Measurements from ENCODE around the gene SESN1.
A peak's percentile ranks its signal among the peaks of the same experiment; 100 is the strongest.

SESN1 gene

DNA sequence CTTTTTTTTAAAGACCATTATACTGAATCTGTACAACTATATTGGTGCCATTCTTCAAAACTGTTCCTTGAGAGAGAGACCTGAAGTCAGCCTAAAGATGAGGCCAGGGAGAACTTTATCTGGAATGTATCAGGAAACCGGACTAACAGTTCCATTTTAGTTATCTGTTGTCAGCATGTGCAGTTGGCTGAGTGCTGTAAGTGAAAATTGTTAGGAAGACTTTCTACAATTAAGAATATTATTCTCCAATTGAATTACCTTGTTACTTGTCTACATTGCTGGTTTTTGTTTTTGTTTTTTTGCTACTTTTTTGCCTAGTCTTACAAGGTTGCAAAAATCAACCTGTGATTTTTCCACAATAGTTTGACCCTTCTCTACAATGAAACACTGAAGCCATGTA lies 8.1 kb upstream of the SESN1 start:
- no peak overlapping the region for H3K9ac ChIP-seq (ENCODE audit: insufficient read length)
- no peaks in the 10 kb centered on the region; the same call in 1 of the 2 replicates for H3K9me3 ChIP-seq (ENCODE audit: low read depth, low read length)
- no peak overlapping the region for H3K4me3 ChIP-seq
- TF ChIP-seq EZH2 (IDR thresholded peaks at IDR 0.05) (no peak), POLR2AphosphoS5 (IDR thresholded peaks at IDR 0.05; ENCODE audit: borderline replicate concordance, low read depth, low read length) (no peak), FOXP2 (optimal IDR thresholded peaks at IDR 0.05; ENCODE audit: control extremely low read depth, extremely low read length, insufficient read depth) (no peak)
- peaks cover 17% of the 10 kb centered on the region for H3K36me3 ChIP-seq (ENCODE audit: insufficient read depth, low read length)
- no peak for DNase-seq (ENCODE audit: low read depth, low spot score)
- H3K27ac ChIP-seq = no peak overlapping the region

DNA sequence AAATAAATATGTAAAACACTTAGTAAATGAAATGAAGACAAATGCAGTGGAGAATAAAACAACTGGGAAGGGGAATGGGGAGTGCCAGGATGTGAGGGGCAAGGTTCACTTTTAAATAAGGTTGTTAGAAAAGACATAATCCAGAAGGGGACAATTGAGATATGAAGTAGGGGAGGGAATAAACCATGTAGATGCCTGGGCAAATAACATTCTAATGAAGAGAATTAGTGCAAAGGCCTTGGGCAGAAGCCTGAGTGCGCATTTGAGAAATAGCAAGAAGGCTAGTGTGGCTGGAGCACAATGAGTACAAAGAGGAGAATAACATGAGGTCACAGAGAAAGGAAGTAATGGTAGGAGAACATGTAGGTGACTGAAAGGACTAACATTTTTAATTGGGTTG lies 3.0 kb upstream of the SESN1 start:
- Histone ChIP-seq H3K9me3 (ENCODE audit: low read depth, low read length) (no peaks in the 10 kb centered on the region), H3K9ac (ENCODE audit: insufficient read length) (no peak overlapping the region), H3K36me3 (ENCODE audit: insufficient read depth, low read length) (peaks cover 12% of the 10 kb centered on the region), H3K4me3 (no peak overlapping the region), H3K27ac (no peak overlapping the region)
- DNase-seq (ENCODE audit: low read depth, low spot score) = no peak
- TF ChIP-seq POLR2AphosphoS5 (IDR thresholded peaks at IDR 0.05; ENCODE audit: borderline replicate concordance, low read depth, low read length) = no peak
- no peak for TF ChIP-seq EZH2 (IDR thresholded peaks at IDR 0.05)
- no peak for TF ChIP-seq FOXP2 (optimal IDR thresholded peaks at IDR 0.05; ENCODE audit: control extremely low read depth, extremely low read length, insufficient read depth)

DNA sequence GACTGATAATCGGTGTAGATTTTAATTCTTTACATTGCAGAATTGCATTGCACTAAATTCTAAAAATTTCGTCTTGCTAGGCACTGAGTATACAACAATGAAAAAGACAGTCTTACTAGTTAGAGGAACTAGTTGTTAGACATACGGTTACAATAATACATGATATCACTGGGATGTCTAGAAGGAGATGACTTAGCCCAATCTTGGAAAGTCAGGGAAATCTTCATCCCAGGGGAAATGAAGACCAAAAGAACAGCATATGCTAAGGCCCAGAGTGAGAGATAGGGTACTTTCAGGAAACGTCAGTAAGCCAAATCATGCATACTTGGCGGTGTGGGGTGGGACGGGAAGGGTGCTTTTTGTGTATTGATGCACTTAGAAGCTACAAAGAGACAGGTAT lies 1.6 kb upstream of the SESN1 start:
- TF ChIP-seq EZH2 (IDR thresholded peaks at IDR 0.05) = no peak
- TF ChIP-seq FOXP2 (optimal IDR thresholded peaks at IDR 0.05; ENCODE audit: control extremely low read depth, extremely low read length, insufficient read depth) = no peak
- no peak for TF ChIP-seq POLR2AphosphoS5 (IDR thresholded peaks at IDR 0.05; ENCODE audit: borderline replicate concordance, low read depth, low read length)
- Histone ChIP-seq H3K27ac (no peak overlapping the region), H3K4me3 (peak overlapping the region; percentile 96), H3K36me3 (ENCODE audit: insufficient read depth, low read length) (peaks cover 5% of the 10 kb centered on the region), H3K9me3 (ENCODE audit: low read depth, low read length) (no peaks in the 10 kb centered on the region), H3K9ac (ENCODE audit: insufficient read length) (peak overlapping the region; percentile 86)
- DNase-seq (ENCODE audit: low read depth, low spot score) = no peak

DNA sequence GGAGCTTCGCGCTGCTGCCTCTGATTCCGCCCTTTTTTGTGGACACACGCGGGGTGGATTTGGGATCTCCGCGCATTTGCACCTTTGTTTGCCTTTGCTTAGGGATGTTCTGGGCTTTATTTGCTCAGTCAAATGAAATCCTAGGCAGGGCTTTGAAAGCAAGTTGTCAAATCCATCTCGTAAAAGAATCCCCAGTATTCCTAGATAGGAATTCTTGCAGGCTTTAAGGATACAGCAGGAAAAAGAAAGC lies 1.1 kb upstream of the SESN1 start:
- peak overlapping the region; percentile 86 for H3K9ac ChIP-seq (ENCODE audit: insufficient read length)
- no peaks in the 10 kb centered on the region for H3K9me3 ChIP-seq (ENCODE audit: low read depth, low read length)
- peak overlapping the region; percentile 94; the same call in 1 of the 2 replicates for H3K27ac ChIP-seq
- TF ChIP-seq POLR2AphosphoS5 (IDR thresholded peaks at IDR 0.05; ENCODE audit: borderline replicate concordance, low read depth, low read length) = no peak
- no peak for DNase-seq (ENCODE audit: low read depth, low spot score)
- H3K36me3 ChIP-seq (ENCODE audit: insufficient read depth, low read length) = peaks cover 5% of the 10 kb centered on the region
- peak overlapping the region; percentile 96 for H3K4me3 ChIP-seq

DNA sequence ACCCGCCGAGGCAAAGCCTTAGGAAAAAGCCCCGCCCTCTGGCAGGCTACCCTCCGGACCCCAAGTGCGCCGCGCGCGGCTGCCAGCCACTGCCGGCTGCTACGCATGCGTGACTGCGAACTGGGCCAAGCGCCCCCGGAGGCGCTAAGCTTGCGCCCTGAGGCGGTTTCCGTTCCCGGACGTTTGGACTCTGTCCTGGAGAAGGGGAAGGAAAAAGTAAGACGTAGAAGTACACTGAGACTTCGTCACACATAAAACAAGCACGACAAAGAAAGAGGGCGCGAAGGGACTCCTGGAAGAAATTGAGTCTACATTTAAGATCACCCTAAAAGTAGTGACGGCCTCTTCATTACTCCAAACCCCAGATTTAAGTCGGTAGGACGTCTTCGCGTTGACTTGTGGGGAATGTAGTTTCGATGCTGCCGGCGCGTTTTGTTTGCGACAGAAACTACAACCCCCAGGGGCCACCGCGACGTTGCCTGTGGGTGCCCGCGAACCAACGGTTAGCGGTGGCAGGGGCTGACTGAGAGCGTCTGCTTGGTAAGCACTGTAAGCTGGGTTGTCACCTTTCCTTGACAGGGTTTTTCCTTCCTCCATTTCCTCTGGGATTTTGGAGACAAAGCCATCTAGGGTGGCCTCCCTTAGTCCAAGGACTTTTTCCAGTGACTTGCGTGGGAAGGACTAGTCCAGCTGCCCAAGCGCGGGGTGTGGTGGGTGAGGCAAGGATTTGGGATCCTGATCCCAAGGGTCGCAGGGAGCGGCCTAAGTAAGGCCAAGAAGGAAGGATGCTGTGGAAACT lies 589 bp upstream of the SESN1 start, which contains the start of gene CEP57L1:
Gene CEP57L1, plus strand, starts transcription at position 472 of the 799 bp plus-strand sequence. CDS start 49,715 bp downstream, outside the sequence.
- H3K36me3 ChIP-seq (ENCODE audit: insufficient read depth, low read length) = peaks cover 5% of the 10 kb centered on the region
- peak; percentile 93 for TF ChIP-seq POLR2AphosphoS5 (IDR thresholded peaks at IDR 0.05; ENCODE audit: borderline replicate concordance, low read depth, low read length)
- TF ChIP-seq FOXP2 (optimal IDR thresholded peaks at IDR 0.05; ENCODE audit: control extremely low read depth, extremely low read length, insufficient read depth) = no peak
- H3K9me3 ChIP-seq (ENCODE audit: low read depth, low read length) = no peaks in the 10 kb centered on the region
- H3K9ac ChIP-seq (ENCODE audit: insufficient read length) = peak within 1 kb of the TSS; percentile 86
- DNase-seq (ENCODE audit: low read depth, low spot score) = peak; percentile 89
- peak within 1 kb of the TSS; percentile 96 for H3K4me3 ChIP-seq
- peak within 1 kb of the TSS; percentile 94 for H3K27ac ChIP-seq

DNA sequence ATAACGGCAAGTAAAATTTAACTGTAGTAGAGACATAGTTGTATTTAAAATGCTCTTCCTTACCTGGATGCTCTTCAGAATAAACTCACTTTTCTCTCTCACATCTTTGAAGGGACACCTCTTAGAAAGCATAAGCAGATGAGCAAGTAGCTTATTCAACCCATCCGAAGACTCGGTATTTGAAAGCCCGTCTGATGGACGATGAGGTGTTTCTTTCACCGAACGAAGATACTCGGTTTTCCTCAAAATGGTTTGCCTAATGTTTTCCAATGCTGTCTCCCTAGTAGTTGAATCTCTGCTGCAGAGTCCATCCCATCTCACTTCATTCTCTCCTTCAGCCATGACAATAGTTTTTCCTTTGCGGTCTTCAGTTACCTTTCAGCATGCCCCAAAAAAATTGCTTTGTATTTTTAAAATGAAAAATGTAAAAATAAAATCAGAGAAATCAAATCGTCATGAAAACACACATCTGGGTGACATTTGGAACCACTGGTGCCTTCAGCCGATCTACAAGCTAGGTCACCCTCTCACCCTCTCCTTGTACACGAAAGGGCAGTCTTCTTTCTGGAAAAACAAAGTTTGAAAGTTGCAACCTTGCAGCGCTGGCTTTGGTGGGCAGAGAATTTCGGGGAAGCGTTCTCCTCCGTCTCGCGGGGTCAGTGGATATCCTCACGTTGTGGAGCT lies 772 bp downstream of the SESN1 start:
- Histone ChIP-seq H3K27ac (no peak overlapping the region), H3K9me3 (ENCODE audit: low read depth, low read length) (no peaks in the 10 kb centered on the region), H3K9ac (ENCODE audit: insufficient read length) (peak overlapping the region; percentile 77), H3K4me3 (peak overlapping the region; percentile 96), H3K36me3 (ENCODE audit: insufficient read depth, low read length) (no peaks in the 10 kb centered on the region)
- TF ChIP-seq FOXP2 (optimal IDR thresholded peaks at IDR 0.05; ENCODE audit: control extremely low read depth, extremely low read length, insufficient read depth) (no peak), POLR2AphosphoS5 (IDR thresholded peaks at IDR 0.05; ENCODE audit: borderline replicate concordance, low read depth, low read length) (no peak), EZH2 (IDR thresholded peaks at IDR 0.05) (no peak)
- no peak for DNase-seq (ENCODE audit: low read depth, low spot score)

DNA sequence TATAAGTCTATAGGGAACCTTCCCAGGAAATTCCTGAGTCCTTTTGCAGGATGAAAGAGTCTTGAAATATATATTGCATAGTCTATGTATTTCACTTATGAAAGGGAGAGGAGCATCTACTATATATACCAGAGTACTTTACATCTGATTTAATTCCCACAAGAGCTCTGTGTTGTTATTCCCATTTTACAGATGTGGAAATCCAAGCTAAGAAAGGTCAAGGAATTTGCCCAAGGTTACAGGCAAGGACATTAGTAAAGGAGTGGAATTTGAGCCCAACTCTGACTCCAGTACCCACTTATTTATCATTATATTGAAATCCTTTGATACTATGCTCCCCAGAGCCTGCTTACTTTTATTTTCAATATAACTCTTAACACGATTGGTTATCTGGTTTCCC lies 2.6 kb downstream of the SESN1 start:
- DNase-seq (ENCODE audit: low read depth, low spot score) = no peak
- Histone ChIP-seq H3K27ac (no peak overlapping the region), H3K9me3 (ENCODE audit: low read depth, low read length) (no peaks in the 10 kb centered on the region), H3K9ac (ENCODE audit: insufficient read length) (peak overlapping the region; percentile 77), H3K36me3 (ENCODE audit: insufficient read depth, low read length) (no peaks in the 10 kb centered on the region), H3K4me3 (peak overlapping the region; percentile 96)
- TF ChIP-seq FOXP2 (optimal IDR thresholded peaks at IDR 0.05; ENCODE audit: control extremely low read depth, extremely low read length, insufficient read depth) (no peak), POLR2AphosphoS5 (IDR thresholded peaks at IDR 0.05; ENCODE audit: borderline replicate concordance, low read depth, low read length) (no peak), EZH2 (IDR thresholded peaks at IDR 0.05) (no peak)

DNA sequence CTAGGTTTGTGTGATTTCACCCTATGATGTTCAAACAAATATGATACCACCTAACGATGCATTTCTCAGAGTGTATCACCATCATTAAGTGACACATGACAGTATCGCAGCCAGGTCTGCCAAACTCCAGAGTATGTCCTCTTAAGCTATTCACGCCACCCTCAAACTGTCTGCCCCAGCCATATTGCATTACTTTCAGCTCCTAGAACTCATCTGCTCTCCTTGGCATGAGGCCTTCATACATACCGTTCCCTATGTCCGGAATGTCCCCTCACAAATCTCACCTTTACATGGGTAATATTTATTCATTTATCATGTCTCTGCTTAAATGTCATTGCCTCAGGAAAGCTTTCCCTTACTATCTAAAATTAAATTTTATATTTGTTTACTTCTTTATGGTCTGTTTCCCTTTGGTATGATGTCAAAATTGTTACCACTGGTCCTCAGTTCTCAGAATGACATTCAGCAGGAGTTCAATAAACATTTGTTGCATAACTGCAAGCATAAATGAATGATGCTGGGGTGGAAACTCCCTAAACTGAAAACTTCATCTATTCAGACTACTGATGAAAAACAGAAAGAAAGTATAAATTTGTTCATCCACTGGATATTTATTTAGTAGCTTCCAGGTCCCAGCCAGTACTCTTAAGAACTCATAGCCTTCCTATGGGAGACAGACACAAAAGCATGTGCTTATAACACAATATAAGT lies 3.2 kb downstream of the SESN1 start:
- H3K4me3 ChIP-seq = peak overlapping the region; percentile 96
- H3K27ac ChIP-seq = no peak overlapping the region
- TF ChIP-seq POLR2AphosphoS5 (IDR thresholded peaks at IDR 0.05; ENCODE audit: borderline replicate concordance, low read depth, low read length) = no peak
- no peaks in the 10 kb centered on the region for H3K9me3 ChIP-seq (ENCODE audit: low read depth, low read length)
- H3K9ac ChIP-seq (ENCODE audit: insufficient read length) = no peak overlapping the region
- no peaks in the 10 kb centered on the region for H3K36me3 ChIP-seq (ENCODE audit: insufficient read depth, low read length)
- DNase-seq (ENCODE audit: low read depth, low spot score) = no peak

All from SK-N-MC (cell line).